Panc1 (cell line): Measurements from ENCODE around the gene MTUS2. TPM values are rescaled to one million over a fixed set of nuclear protein-coding genes. Genes with fewer than 3 reads are reported as not detected.

Experiments used
- ATAC-seq: fragments of 200-7000 bp; cut with Tn5 transposase; 2 replicates; pipeline ENCODE4 v1.9.1; 2020; ENCODE audit warnings: mild to moderate bottlenecking, moderate library complexity
- BruUV-seq: library from RNA; stranded (reverse); fragments of 400-500 nt; replicated peaks from 2 replicates; lab custom pipeline; 2021; lab: Mats Ljungman, UMichigan
- CTCF ChIA-PET: fragments of 300-600 bp; sonication (Branson Sonifier 250); formaldehyde crosslinking; loops from one replicate; lab custom pipeline; 2022; ENCODE audit warnings: antibody characterized with exemption; lab: Charles Lee
- POLR2A ChIA-PET: fragments of 300-600 bp; sonication (Branson Sonifier 250); formaldehyde crosslinking; loops from one replicate; lab custom pipeline; 2022; ENCODE audit warnings: antibody characterized with exemption; lab: Charles Lee
- DNase-seq: peaks from one replicate; pipeline ENCODE4 v3.0.0-alpha.2; 2010; ENCODE audit warnings: low read depth, low spot score
- H3K27ac ChIP-seq: 2 replicates; pipeline ENCODE4 v1.5.1; 2011; ENCODE audit warnings: mild to moderate bottlenecking, low read length, inconsistent platforms
- H3K27me3 ChIP-seq: fragments of 200-500 bp; sonication (Bioruptor generic); 2 replicates; pipeline ENCODE4 v1.6.0; 2014; ENCODE audit warnings: low read length, inconsistent platforms; ENCODE audit not compliant: control insufficient read depth, insufficient read depth
- H3K36me3 ChIP-seq: fragments of 200-500 bp; sonication (Bioruptor generic); 2 replicates; pipeline ENCODE4 v1.5.1; 2014; ENCODE audit warnings: inconsistent platforms, mild to moderate bottlenecking, low read length, moderate library complexity; ENCODE audit not compliant: control insufficient read depth, insufficient read depth
- H3K4me1 ChIP-seq: 2 replicates; pipeline ENCODE4 v1.5.1; 2011; ENCODE audit warnings: inconsistent platforms, mild to moderate bottlenecking, low read length, moderate library complexity; ENCODE audit not compliant: control insufficient read depth, insufficient read depth
- H3K4me3 ChIP-seq, 2 experiments: 2 replicates each; pipeline ENCODE4 v1.5.1; 2011 to 2012; ENCODE audit warnings: low read depth in 2 of 2, low read length in 2 of 2, mild to moderate bottlenecking in 2 of 2, inconsistent platforms in 1 of 2, moderate library complexity in 1 of 2
- H3K9me3 ChIP-seq: fragments of 200-500 bp; sonication (Bioruptor generic); 2 replicates; pipeline ENCODE4 v1.5.1; 2014; ENCODE audit warnings: low read depth, mild to moderate bottlenecking, inconsistent platforms, low read length, moderate library complexity; ENCODE audit not compliant: control insufficient read depth, insufficient read depth
- POLR2AphosphoS5 ChIP-seq: IDR thresholded peaks from 2 replicates; pipeline ENCODE4 v1.6.1; 2012; ENCODE audit warnings: mild to moderate bottlenecking, low read depth, low read length, moderate library complexity
- SIN3A ChIP-seq: IDR thresholded peaks from 2 replicates; pipeline ENCODE4 v1.6.1; 2012; ENCODE audit warnings: low read depth, mild to moderate bottlenecking, low read length, moderate library complexity, borderline replicate concordance; ENCODE audit not compliant: insufficient read depth
- TCF7L2 ChIP-seq: IDR thresholded peaks from 2 replicates; pipeline ENCODE4 v1.6.1; 2011; ENCODE audit warnings: mild to moderate bottlenecking, low read depth, low read length, inconsistent platforms
- in situ Hi-C: cut with HindIII; loops from 2 replicates; pipeline ENCODE4 v1.10.0; 2016; ENCODE audit warnings: low sequenced_read_pairs, low pct_unique_long_range_greater_than_20kb
- intact Hi-C: fragments of 100-400 bp; cut with micrococcal nuclease; formaldehyde crosslinking; loops from one replicate; pipeline ENCODE4 v1.10.0; 2022; ENCODE audit not compliant: unreplicated experiment
- total RNA-seq: library from RNA; stranded (reverse); gene quantifications from one replicate; pipeline ENCODE4 v1.2.1, GENCODE V29; 2021; ENCODE audit not compliant: unreplicated experiment
- TF ChIP-seq, protein P1 (sequence below), 2 experiments: IDR thresholded peaks; 2 replicates each; pipeline ENCODE4 v1.6.1; 2011 to 2012; ENCODE audit warnings: low read depth in 2 of 2, control low read depth in 1 of 2, low read length in 1 of 2, mild to moderate bottlenecking in 1 of 2, moderate library complexity in 1 of 2; ENCODE audit not compliant: insufficient read depth in 1 of 2
- TF ChIP-seq, protein P2 (sequence below): fragments of 450-650 bp; IDR thresholded peaks from 2 replicates; pipeline ENCODE4 v1.5.1; 2017; ENCODE audit warnings: mild to moderate bottlenecking

Gene MTUS2
- total RNA-seq, 1 experiment from 2014 or later = 0.05 TPM

- intact Hi-C loops = no loop called here
- H3K27me3 ChIP-seq = no peaks in the 10 kb centered on the region; the same call in 1 of the 2 replicates
Observed at GRCh38 chr13:29355029-29355428, 534.9 kb downstream of the MTUS2 start.

DNA sequence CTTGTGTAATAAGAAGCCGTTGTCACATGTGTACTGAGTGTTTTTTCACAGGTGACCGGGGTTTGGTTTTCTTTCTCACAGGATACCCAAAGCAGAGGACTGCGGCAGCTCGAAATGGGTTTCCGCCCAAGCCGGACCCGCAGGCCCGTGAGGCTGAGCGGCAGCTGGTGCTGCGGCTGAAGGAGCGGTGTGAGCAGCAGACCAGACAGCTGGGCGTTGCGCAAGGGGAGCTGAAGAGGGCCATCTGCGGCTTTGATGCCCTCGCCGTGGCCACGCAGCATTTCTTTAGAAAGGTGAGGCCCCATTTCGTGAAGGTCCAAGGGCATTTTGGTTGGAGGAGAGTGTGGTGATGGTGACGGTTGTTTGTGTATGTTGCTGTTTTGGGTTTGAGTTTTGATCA, 539.0 kb downstream of the MTUS2 start:
- ATAC-seq (no peak), DNase-seq (no peak)
- intact Hi-C loops = no loop called here
- H3K4me1 ChIP-seq = no peaks in the 10 kb centered on the region
- no peak overlapping the region for H3K27ac ChIP-seq
- no peaks in the 10 kb centered on the region for H3K9me3 ChIP-seq
- POLR2A ChIA-PET = no interaction called here
- TF ChIP-seq TCF7L2 = no peak
- TF ChIP-seq, protein P1, sequence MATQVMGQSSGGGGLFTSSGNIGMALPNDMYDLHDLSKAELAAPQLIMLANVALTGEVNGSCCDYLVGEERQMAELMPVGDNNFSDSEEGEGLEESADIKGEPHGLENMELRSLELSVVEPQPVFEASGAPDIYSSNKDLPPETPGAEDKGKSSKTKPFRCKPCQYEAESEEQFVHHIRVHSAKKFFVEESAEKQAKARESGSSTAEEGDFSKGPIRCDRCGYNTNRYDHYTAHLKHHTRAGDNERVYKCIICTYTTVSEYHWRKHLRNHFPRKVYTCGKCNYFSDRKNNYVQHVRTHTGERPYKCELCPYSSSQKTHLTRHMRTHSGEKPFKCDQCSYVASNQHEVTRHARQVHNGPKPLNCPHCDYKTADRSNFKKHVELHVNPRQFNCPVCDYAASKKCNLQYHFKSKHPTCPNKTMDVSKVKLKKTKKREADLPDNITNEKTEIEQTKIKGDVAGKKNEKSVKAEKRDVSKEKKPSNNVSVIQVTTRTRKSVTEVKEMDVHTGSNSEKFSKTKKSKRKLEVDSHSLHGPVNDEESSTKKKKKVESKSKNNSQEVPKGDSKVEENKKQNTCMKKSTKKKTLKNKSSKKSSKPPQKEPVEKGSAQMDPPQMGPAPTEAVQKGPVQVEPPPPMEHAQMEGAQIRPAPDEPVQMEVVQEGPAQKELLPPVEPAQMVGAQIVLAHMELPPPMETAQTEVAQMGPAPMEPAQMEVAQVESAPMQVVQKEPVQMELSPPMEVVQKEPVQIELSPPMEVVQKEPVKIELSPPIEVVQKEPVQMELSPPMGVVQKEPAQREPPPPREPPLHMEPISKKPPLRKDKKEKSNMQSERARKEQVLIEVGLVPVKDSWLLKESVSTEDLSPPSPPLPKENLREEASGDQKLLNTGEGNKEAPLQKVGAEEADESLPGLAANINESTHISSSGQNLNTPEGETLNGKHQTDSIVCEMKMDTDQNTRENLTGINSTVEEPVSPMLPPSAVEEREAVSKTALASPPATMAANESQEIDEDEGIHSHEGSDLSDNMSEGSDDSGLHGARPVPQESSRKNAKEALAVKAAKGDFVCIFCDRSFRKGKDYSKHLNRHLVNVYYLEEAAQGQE (IDR thresholded peaks at IDR 0.05; ENCODE audit: insufficient read depth in 1 of 2, low read depth in 2 of 2, low read length in 1 of 2) = no peak
- H3K4me3 ChIP-seq = no peak overlapping the region
- no TSS peak for BruUV-seq
- in situ Hi-C loops = no loop called here
- CTCF ChIA-PET = no interaction called here
- no peaks in the 10 kb centered on the region for H3K36me3 ChIP-seq
- no peaks in the 10 kb centered on the region; the same call in 1 of the 2 replicates for H3K27me3 ChIP-seq

More at GRCh38 chr13:29355029-29355428, 534.9 kb downstream of the MTUS2 start:
- POLR2A ChIA-PET = no interaction called here
- no TSS peak for BruUV-seq
- H3K4me1 ChIP-seq = no peaks in the 10 kb centered on the region
- no peak overlapping the region for H3K27ac ChIP-seq
- CTCF ChIA-PET = no interaction called here
- H3K36me3 ChIP-seq = no peaks in the 10 kb centered on the region
- no peak for TF ChIP-seq SIN3A
- TF ChIP-seq, protein P2, sequence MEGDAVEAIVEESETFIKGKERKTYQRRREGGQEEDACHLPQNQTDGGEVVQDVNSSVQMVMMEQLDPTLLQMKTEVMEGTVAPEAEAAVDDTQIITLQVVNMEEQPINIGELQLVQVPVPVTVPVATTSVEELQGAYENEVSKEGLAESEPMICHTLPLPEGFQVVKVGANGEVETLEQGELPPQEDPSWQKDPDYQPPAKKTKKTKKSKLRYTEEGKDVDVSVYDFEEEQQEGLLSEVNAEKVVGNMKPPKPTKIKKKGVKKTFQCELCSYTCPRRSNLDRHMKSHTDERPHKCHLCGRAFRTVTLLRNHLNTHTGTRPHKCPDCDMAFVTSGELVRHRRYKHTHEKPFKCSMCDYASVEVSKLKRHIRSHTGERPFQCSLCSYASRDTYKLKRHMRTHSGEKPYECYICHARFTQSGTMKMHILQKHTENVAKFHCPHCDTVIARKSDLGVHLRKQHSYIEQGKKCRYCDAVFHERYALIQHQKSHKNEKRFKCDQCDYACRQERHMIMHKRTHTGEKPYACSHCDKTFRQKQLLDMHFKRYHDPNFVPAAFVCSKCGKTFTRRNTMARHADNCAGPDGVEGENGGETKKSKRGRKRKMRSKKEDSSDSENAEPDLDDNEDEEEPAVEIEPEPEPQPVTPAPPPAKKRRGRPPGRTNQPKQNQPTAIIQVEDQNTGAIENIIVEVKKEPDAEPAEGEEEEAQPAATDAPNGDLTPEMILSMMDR = no peak
- no peak for TF ChIP-seq TCF7L2
- no peak for TF ChIP-seq POLR2AphosphoS5
- TF ChIP-seq, protein P1 (IDR thresholded peaks at IDR 0.05; ENCODE audit: insufficient read depth in 1 of 2, low read depth in 2 of 2, low read length in 1 of 2) = no peak
- H3K9me3 ChIP-seq = no peaks in the 10 kb centered on the region
- no peak overlapping the region for H3K4me3 ChIP-seq
- no peak for DNase-seq
- in situ Hi-C loops = no loop called here
- ATAC-seq = no peak
